Measurements from ENCODE around the gene RAB5A. TPM values are rescaled to one million over a fixed set of nuclear protein-coding genes. Genes with fewer than 3 reads are reported as not detected.

RAB5A gene
- total RNA-seq, 1 donor from 2014 or later: 45.2 TPM

DNA sequence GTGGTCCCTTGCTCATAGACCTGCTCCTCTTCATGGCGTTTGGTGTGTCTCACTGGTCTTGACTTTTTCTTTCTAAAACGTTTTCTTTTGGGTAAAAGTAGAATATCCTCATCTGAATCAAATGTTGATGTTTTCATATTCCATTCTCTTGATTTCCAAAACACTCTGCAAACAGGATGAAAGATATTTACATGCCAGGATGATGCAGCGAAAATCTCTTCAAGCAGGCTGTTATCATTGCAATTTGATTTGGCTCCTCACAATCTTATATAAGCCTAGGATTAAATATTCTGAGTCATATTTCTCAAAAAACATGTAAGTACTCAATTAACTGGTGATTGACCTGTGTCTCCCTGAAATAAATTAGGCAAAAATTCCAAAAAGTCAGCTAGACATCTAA, 55.0 kb downstream of the RAB5A start:
- Mint-ChIP-seq H3K4me1 (no peaks in the 10 kb centered on the region), H3K9me3 (peaks cover 3% of the 10 kb centered on the region), H3K27ac (no peak overlapping the region), H3K36me3 (ENCODE audit: low read depth) (no peaks in the 10 kb centered on the region), H3K27me3 (no peaks in the 10 kb centered on the region), H3K4me3 (no peak overlapping the region)
- intact Hi-C loops (cut with micrococcal nuclease): no loop called here
- ChIA-PET CTCF (no interaction called here), POLR2A (no interaction called here)
- TF ChIP-seq, protein P1, sequence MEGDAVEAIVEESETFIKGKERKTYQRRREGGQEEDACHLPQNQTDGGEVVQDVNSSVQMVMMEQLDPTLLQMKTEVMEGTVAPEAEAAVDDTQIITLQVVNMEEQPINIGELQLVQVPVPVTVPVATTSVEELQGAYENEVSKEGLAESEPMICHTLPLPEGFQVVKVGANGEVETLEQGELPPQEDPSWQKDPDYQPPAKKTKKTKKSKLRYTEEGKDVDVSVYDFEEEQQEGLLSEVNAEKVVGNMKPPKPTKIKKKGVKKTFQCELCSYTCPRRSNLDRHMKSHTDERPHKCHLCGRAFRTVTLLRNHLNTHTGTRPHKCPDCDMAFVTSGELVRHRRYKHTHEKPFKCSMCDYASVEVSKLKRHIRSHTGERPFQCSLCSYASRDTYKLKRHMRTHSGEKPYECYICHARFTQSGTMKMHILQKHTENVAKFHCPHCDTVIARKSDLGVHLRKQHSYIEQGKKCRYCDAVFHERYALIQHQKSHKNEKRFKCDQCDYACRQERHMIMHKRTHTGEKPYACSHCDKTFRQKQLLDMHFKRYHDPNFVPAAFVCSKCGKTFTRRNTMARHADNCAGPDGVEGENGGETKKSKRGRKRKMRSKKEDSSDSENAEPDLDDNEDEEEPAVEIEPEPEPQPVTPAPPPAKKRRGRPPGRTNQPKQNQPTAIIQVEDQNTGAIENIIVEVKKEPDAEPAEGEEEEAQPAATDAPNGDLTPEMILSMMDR (IDR thresholded peaks at IDR 0.05): no peak
- DNase-seq (no peak), ATAC-seq (ENCODE audit: low read depth) (no peak)

DNA sequence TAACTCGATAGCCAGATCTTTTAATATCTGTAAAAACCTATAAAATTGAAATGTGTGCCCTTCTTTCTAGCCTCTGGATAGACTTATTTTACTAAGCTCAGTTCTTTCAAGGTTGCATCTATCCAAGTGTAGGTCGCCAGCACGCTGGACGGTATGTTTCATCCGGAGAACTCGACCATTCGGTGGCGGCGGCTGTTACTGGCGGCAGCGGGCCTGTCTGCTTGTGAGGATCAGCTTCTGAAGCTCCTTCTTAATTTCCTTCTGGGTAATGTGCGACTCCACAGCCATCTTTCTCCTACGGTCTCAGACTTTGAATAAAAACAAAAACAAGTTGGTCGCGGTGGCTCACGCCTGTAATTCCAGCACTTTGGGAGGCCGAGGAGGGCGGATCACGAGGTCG, 61.1 kb downstream of the RAB5A start:
- Mint-ChIP-seq H3K4me1 (no peaks in the 10 kb centered on the region), H3K36me3 (ENCODE audit: low read depth) (no peaks in the 10 kb centered on the region), H3K4me3 (no peak overlapping the region), H3K27ac (no peak overlapping the region), H3K27me3 (no peaks in the 10 kb centered on the region), H3K9me3 (no peaks in the 10 kb centered on the region)
- DNase-seq: no peak
- intact Hi-C loops (cut with micrococcal nuclease): no loop called here
- ChIA-PET POLR2A (no interaction called here), CTCF (no interaction called here)
- ATAC-seq (ENCODE audit: low read depth): no peak
- TF ChIP-seq, protein P1 (IDR thresholded peaks at IDR 0.05): no peak

DNA sequence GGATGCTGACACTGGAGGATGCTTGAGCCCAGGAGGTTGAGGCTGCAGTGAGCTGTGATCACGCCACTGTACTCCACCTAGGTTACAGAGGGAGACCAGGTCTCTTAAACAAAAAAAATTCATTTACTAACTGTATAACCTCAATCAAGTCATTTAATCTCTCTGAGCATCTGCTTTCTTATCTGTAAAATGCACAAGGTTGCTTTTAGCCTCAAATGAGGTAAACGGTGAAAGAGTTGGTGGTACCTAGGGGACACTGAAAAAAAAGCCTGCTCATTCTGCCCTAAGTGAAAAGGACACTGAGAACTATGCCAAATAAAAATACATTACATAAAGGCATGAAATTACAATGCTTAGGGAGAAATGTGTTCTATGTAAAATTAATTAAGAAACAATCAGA, 61.7 kb downstream of the RAB5A start:
- Mint-ChIP-seq H3K9me3 (no peaks in the 10 kb centered on the region), H3K4me1 (no peaks in the 10 kb centered on the region), H3K4me3 (no peak overlapping the region), H3K36me3 (ENCODE audit: low read depth) (no peaks in the 10 kb centered on the region), H3K27me3 (no peaks in the 10 kb centered on the region), H3K27ac (no peak overlapping the region)
- intact Hi-C loops (cut with micrococcal nuclease): no loop called here
- TF ChIP-seq, protein P1 (IDR thresholded peaks at IDR 0.05): no peak
- ChIA-PET POLR2A (no interaction called here), CTCF (no interaction called here)
- no peak for ATAC-seq (ENCODE audit: low read depth)
- DNase-seq: no peak

DNA sequence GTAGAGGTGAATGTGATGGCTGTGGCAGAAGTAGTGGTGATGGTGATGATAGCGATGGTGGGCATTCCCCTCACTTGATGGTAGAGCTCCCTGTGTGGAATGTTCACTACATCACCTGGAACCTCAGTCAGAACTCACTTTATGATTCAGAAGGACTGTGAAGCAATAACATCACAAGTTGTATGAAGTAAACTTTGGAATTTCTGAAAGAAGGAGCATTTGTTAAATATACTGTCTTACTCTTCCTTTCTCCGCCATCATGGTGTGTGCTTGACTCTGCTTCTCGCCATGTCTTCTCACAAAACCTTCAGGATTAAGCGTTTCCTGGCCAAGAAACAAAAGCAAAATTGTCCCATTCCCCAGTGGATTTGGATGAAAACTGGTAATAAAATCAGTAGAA, 65.3 kb downstream of the RAB5A start, which contains the start of gene PP2D1:
TSS of gene PP2D1 (minus strand) at position 101 of the 400 bp plus-strand sequence. CDS start 192 bp downstream, outside the sequence.
- Mint-ChIP-seq H3K4me3 (no peak within 1 kb of the TSS), H3K27ac (no peak within 1 kb of the TSS), H3K9me3 (no peaks in the 10 kb centered on the region), H3K36me3 (ENCODE audit: low read depth) (no peaks in the 10 kb centered on the region), H3K4me1 (no peaks in the 10 kb centered on the region), H3K27me3 (no peaks in the 10 kb centered on the region)
- intact Hi-C loops (cut with micrococcal nuclease): no loop called here
- ATAC-seq (ENCODE audit: low read depth): no peak
- TF ChIP-seq, protein P1 (IDR thresholded peaks at IDR 0.05): no peak
- CTCF ChIA-PET: no interaction called here
- DNase-seq: no peak
- POLR2A ChIA-PET: no interaction called here

DNA sequence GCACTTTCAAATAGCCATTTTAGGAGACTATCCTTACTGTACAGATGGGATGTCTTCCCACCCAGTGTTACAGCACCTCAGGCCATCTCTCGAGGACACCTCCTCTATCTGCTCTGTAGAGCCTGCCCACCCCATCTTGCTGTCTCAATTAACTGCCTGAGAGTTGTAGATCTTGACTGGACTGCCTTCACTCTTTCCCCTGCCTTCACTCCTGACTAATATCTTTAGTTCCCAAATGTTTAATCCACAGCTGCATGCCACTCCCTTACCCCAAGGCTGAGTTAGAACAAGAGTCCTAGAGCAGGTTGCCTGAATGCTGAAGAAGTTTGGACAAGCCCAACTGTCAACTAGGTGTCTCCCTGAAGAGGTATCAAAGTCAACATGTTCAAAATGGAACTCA, 66.5 kb downstream of the RAB5A start:
- TF ChIP-seq, protein P1 (IDR thresholded peaks at IDR 0.05): no peak
- Mint-ChIP-seq H3K9me3 (no peaks in the 10 kb centered on the region), H3K4me1 (no peaks in the 10 kb centered on the region), H3K27me3 (no peaks in the 10 kb centered on the region), H3K27ac (no peak overlapping the region), H3K36me3 (ENCODE audit: low read depth) (no peaks in the 10 kb centered on the region), H3K4me3 (no peak overlapping the region)
- ChIA-PET CTCF (no interaction called here), POLR2A (interaction anchor here (0.6 kb wide), 1 partner anchor 172 kb away, joined by 3 read pairs; no protein-coding TSS in a partner anchor)
- ATAC-seq (ENCODE audit: low read depth): no peak
- no peak for DNase-seq
- intact Hi-C loops (cut with micrococcal nuclease): no loop called here

All from activated B cell treated with CpG ODN at 0.5 μM for 24 hours (primary cell).